GM18499 (cell line): ENCODE measurements around the gene ALK.

Experiments used
- ATAC-seq: cut with Tn5 transposase; IDR thresholded peaks from one replicate; pipeline ENCODE4 v1.9.1; 2021; ENCODE audit warnings: moderate number of reproducible peaks; ENCODE audit not compliant: insufficient read depth, unreplicated experiment

The ALK gene

DNA sequence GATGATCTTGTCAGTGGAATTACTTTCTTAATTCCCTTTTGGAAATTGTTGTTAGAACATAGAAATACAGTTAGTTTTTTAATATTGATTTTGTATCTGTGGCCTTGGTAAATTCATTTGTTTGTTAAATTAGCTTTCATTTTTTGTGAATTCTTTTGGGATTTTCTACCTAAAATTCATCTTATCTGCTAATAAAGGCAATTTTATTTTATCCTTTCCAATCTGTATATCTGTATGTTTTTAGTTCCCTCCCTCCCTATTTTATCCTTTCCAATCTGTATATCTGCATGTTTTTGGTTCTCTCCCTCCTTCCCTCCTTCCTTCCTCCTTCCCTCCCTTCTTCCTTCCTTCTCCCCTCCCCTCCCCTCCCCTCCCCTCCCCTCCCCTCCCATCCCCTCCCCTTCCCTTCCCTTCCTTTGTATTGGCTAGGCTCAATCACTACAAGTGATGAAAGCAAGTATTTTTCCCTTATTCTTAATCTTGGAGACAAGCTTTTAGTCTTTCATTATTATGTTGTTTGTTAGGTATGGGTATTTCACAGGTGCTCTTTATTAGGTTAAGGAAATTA, 244.4 kb downstream of the ALK start:
- ATAC-seq: no peak

DNA sequence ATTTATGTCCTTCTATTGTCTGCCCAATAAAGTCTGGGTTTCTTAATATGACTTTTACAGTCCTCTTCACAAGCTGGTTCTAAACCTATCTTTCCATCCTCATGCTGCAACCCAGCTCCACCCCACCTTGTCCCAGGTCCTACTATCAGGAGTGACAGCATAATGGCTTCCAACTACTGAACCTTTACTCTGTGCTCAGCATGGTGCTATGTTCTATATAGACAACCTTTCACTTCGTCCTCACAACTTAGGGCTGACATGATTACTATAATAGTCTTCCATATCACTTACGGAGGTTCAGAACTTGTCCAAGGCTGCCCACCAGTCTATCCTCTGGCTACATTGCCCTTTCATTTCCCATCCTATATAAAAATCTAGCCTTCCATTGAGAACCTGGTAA, 256.8 kb downstream of the ALK start:
- no peak for ATAC-seq

DNA sequence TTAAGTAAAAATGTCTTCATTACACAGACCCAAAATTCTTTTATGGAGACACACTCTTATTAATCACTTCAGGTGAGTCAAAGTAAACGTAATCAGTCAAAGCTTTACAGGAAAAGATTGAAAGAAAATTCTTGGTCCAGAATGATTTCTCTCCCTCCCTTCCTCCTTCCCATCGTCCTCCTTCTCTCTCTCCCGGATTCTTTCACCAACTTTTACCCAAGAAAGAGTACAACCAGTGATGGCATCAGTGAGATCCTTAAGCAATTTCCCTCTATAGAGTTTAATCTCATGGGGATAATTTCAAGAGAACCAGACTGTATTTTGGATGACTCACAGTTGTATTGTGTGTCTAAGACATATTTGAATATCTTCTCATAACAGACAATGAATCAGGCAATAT, 258.1 kb downstream of the ALK start:
- no peak for ATAC-seq

DNA sequence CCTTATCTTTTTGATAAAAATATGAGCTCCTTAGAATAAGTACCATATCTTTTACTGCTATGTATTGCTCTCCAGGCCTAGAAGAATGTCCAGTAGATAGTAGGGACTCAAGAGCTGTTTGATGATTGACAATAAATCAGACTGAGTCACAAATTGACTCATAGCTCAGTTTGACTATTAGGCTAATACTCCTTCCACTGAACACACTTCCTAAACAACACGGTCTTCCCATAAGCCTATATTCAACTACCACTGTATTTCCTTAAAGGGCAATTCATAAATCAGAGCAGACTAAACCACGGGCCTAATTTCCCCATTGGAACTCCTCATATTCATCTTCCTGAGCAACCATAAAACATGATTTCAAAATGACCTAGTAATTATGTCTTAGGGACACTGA, 258.5 kb downstream of the ALK start:
- no peak for ATAC-seq

DNA sequence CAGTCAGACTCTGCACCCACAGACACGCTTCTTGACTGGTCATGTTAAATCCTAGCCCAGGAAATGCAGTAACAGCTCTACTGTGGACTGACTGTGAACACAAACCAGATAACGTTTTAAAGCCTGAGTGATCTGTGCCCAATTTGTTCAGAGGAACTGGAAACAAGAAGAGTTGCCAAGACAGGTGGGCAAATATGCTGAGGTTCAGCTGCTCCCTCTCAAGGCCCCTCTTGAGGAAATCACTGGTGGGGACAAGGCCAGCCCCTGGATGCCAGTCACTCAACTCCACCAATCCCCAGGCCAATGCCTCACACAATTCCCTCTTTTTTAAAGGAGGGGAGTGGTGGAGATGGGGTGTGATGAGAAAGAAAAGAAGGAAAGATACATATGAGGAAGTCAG, 261.2 kb downstream of the ALK start:
- ATAC-seq: no peak

DNA sequence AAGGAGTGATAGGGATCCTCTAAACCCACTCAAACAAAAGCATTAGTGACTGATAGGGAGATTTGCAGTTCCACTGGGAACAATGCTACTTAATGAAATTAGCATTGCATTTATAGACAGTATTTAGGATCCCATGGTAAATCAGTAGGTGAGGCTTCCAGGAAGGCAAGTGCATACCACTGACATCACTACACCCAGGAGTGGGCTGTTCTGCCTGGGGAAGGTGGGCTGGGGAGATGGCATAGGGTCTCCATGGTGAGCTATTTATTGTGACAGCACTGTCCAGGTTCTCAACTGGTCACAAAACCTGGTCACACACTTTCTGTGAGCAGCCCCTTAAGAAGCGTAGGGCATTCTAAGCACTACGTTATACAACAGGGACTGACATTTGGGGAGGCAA, 262.2 kb downstream of the ALK start:
- ATAC-seq: no peak

DNA sequence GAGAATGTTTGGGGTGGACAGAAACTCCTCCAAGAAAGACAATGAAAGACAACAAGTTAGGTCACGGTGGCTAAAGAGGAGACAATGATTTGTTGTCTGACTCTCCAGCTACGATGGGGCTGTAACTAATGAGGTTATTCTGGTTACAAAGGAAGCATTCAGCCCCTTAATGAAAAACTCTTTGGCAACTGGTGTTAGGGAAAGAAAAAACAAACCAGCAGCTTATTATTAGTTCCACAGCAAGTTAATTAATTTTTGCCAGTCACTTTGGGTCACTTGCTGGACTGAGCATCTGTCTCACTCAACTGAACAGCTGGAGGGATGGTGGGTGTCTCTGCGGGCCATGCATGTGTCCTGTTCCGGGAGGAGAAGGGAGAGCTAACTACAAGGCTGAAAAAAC, 263.7 kb downstream of the ALK start:
- no peak for ATAC-seq

DNA sequence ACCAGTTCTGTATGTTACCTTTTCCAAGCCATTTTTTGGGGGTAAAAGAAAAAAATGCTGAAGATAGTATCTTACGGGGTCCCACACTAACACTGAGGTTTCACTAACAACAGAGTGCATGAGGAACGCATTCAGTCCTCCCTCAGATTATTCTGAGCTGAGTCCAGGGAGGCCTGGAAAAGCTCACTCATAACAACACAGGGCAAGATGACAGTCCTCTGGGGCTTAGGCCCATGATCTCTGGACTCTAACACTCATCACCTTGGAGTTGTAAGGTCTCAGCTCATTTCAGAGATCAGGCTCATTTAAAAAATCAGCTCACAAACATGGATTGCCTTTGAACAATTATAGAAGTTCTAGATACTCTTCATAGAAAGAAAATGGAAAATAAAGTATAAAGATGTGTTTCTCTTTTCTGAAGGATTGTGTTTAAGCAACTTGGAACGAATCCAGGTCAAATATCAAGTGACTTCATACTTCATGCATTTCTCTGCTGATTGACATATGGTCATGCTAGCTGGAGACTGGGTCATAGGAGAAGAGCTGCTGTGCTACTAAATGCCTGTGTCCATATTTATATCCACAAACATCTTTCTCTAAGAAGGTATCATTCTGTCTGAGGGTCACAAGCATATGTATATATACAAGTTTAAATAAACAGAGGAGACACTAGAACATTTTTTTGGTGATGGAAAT, 265.8 kb downstream of the ALK start:
- no peak for ATAC-seq

DNA sequence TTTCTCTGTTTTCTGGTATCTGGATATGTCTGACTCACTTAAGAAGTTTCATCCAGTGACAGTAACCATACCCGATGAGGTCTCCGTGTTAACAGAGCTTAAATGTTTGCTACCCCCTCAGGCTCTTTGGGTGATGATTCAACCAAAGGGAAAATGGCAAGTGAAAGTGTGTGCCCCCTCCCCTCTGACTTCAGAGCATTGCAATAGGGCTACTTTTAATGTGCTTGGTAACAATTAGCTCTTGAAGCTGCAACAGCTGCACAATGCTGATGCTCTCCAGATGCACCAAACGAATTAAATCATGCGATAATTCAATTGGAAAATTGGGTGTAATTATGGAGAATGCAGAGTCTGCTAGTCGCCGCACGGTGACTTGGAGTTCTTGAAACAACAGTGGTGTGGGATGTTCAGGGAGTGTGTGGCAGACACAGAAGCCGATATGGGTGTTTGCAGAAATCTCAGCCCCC, 270.7 kb downstream of the ALK start:
- no peak for ATAC-seq

DNA sequence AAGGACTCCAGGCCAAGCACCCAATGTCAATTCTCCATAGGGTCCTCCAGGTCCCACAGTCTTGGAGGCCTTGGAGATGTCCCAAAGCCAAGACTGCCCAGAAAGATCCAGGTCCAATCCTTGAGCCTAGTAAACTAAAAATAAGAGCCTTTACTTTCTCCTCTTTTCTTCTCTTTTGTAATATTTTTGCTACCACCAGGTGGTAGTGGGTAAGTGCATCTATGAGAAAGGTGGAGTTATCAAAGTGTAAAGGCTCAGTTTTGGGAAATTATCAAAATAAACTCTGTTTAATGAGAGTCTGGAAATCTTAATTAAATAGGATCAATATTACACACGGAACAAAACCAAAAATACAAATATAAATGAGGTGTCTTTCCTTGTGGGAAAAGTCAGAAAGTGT, 276.4 kb downstream of the ALK start:
- ATAC-seq: no peak

DNA sequence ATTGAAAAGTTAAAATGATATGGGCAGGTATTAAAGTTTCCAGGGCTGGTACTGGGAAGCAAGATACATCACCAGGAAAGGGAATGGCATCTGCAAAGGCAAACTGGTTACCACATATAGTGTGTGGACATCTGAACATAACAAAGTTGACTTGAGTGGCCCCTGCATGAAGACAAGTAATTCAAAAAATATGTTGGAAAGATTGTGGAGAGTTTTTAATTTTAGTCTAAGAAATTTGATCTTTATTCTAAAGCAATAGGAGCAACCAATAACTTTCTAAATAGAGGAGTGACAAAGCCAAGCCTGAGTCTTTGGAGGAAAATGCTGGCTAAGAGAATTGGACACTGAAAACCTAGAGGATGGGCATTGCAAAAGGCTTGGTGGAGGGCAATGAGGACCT, 278.2 kb downstream of the ALK start:
- ATAC-seq: no peak

DNA sequence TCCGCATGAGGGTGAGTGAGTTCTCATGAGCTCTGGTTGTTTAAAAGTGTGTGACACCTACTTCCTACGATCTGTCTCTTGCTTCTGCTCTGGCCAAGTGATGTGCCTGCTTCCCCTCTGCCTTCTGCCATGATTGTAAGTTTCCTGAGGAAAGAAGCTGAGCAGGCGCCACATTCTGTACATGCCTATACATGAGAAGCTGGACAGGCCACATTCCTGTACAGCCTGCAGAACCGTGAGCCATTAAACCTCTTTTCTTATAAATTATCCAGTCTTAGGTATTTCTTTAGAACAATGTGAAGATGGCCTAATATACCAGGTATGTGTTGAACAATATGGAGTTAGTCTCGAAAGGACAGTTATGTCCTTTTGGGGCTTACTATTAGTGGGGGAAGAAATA, 281.0 kb downstream of the ALK start:
- ATAC-seq: no peak

DNA sequence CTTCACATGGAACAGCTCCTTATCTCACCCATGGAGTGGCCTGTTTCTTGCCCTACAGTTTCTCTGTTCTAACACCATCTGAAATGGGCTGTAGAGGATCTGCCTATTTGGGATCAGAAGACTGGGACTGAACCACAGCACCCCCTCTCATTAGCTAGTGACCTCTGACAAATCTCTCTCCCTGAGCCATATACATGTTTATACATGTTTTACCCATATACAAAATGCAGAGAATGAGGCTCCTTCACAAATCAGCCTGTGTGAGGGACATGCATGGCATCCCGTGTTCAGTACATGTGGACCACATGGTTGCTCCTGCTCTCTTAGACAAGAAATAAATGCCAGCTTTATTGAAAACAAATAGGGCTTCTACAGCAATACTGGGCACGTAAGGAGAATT, 282.7 kb downstream of the ALK start:
- ATAC-seq: no peak

DNA sequence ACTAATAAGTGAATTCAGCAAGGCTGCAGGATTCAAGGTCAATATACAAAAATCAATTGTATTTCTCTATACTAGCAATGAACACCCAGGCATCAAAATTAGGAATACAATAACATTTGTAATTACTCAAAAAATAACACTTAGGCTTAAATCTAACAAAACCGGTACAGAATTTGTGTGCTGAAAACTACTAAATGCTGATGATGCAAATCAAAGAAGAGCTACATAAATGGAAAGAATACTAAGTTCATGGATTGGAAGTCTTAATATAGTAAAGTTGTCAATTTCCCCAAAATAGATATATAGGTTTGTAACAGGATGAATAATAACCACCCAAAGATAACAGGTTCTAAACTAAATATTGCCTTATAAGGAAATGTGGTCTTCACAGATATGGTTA, 286.5 kb downstream of the ALK start:
- ATAC-seq: no peak

DNA sequence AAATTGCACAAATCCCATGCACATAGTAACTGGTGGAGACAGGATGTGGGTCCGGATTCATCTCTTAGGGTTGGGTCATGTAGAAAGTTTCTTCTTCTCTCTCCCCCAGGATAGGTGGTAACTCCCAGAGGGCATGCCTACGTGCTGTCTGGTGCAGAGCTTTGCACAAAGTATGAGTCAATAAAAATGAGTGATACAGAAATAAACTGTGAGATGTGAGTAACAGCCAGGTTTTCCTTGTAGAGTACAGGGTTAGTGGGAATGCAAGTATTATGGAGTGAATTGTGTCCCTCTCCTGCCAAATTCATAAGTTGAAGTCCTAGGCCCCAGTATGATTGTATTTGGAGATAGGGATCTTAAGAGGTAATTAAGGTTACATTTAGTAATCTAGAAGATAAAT, 289.4 kb downstream of the ALK start:
- no peak for ATAC-seq

DNA sequence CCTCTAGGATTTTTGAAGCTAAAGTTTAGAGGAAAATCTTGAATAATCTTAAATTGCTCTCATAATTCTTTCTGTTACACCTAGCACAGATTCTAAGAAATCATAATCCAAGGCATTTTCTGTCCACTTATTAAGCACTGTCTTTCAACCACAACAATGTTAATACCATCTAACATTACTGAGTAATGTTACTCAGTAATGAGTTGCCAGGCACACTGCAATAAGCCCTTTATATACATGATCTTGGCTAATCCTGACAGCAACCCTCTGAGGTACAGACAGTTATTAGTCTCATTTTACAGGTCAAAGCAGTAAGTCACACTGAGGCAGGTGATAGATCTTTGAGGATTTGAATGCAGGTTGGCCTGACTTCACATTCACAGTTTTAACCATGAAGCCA, 291.9 kb downstream of the ALK start:
- ATAC-seq: no peak

DNA sequence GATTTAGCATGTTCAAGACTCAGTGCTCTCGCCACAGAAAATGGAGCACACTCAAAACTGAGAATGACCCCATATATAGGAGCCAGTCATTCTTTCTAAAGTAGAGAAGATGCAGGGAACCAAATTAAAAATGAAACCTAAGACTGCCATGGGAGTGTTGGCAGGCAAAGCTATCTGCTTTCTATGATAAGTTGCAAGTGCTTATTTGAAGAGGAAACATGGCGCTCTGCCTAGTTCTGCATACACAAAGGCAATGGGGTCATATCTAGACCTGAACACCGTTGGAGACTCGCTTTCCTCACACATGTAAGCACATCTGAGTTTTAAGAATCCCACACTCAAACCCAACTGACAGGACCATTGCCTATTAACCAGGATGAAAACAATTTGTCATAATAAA, 292.5 kb downstream of the ALK start:
- no peak for ATAC-seq

DNA sequence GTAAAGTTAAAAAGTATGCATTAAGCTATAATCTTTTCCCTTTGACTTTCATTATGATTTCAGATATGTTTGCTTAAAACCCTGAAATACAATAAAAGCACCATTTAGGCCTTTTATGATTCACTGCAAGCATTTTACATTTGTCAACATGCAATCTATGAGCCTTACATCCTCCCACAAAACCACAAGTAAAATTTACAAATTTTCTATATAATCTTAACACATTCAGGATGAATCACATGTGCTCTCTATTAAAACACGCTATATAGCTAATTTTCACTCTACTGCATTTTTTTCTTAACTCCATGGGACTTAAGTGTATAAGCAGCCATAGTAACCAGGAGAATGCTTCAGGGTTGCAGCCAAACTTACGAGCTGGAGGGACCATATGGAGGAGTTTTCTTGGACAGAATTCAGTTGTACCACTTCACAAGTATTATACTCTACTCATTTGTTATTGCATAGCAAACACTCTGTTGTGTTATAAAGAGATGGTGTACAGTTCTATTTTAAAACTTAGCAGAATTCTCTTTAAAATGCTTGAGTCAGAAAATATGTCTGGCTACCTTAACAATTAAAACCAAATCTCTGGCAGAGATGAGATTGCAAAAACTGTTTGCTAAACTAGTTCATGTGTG, 293.2 kb downstream of the ALK start:
- ATAC-seq: no peak

DNA sequence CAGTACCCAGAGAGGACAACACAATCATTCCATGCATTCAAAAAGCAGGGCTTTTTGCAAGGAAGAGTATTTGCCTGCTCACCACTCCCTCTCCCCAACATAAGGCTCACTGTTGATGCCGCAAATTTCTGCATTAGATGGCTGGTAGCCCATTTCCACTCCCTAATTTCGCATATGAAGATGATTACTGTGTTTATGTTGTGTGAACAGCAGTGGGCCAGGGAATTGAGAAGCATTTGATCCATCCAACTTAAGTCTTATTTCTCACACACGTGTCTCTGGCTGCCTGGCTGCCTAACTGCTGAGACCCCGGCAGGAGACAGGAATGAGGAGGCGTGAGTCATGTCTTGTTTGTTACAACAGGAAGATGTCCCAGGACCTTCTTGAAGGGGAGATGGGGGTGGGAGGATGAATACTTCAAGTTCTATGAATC, 294.1 kb downstream of the ALK start:
- ATAC-seq: no peak

DNA sequence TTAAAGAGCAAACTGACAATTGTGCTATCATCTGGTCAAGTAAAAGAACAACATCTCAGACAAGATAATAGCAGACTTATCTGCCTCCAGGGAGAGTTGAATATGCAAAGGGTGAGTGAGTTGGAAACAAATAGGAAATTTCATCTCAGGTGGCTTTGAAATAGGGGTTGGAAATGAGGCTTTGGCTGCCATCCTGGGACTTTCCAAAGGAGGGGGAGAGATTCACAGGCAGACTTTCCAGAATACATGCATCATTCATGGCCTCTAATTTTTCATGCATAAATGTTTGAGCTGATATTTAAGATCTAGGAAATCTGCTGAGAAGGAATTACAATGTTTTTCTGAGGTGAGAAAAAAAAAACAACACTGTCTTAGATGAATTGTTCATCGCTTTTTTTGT, 300.5 kb downstream of the ALK start:
- no peak for ATAC-seq

DNA sequence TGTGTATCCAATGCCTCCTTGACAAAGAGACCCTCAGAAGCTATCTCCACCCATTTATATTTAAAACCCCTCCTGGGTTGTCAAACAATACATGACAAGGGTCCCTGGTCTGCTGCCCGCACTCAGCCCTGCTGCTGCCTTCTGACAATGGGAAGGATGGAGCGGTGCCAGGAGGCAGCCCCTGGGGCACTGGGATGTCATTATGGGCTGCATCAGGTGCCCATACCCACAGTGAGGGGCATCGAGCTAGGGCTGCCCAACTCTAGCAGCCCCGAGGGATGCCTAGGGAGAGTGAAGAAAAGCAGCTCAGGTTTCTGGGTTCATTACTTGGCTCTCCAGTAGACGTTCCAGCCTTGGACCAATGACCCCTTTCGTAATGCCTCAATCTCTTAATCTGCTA, 301.7 kb downstream of the ALK start:
- no peak for ATAC-seq

DNA sequence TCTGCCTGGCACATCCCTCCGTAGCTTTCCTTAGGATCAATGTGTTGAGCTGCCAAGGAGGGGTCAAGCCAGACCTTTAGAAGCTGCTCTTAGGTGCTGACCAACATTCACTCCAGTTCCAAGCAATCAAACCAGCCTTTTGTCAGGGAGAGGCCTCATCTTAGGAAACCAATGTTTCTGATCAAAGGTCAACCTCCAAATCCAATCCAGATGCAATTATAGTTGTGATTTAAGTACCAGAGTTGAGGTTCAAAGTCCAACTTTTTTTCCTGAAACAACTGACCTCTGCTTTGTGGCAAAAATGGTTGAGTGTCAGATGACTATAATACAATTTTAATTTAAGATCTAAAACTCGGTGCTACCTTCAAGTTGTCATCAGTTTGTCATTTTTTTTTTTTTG, 303.4 kb downstream of the ALK start:
- no peak for ATAC-seq
